Cerebellar cortex (tissue), 1 donor: ENCODE data around the gene PADI4.

Source experiments
- DNase-seq: peaks from one replicate; pipeline ENCODE4 v3.0.0-alpha.2; 2015; ENCODE audit warnings: low spot score

Gene PADI4

GRCh38 chr1:17307946-17308345 is at the start of gene PADI4:
PADI4 (plus strand) TSS chr1:17308197; CDS start chr1:17308223, 26 bp downstream.
- no peak for DNase-seq

GRCh38 chr1:17258758-17259130 is 49.3 kb upstream of the PADI4 start:
- no peak for DNase-seq

- DNase-seq, result no peak
These were observed 48.6 kb upstream of the PADI4 start for GRCh38 chr1:17259233-17259873.

- no peak for DNase-seq
These were observed 47.7 kb upstream of the PADI4 start for GRCh38 chr1:17260264-17260663.

- DNase-seq, result no peak
These were observed 47.3 kb upstream of the PADI4 start for GRCh38 chr1:17260738-17261137.

- DNase-seq, result no peak
These were observed 44.1 kb upstream of the PADI4 start for GRCh38 chr1:17263936-17264335.

GRCh38 chr1:17264470-17264869 is 43.5 kb upstream of the PADI4 start:
- no peak for DNase-seq

GRCh38 chr1:17265162-17265561 is 42.8 kb upstream of the PADI4 start:
- no peak for DNase-seq

- no peak for DNase-seq
These were observed 42.0 kb upstream of the PADI4 start for GRCh38 chr1:17265950-17266349.

GRCh38 chr1:17270891-17271765 is 36.9 kb upstream of the PADI4 start:
- no peak for DNase-seq

- DNase-seq, result no peak
These were observed 35.9 kb upstream of the PADI4 start for GRCh38 chr1:17272066-17272465.

- DNase-seq, result no peak
These were observed 35.4 kb upstream of the PADI4 start for GRCh38 chr1:17272646-17273045.

- DNase-seq, result no peak
These were observed 34.9 kb upstream of the PADI4 start for GRCh38 chr1:17273096-17273495.

GRCh38 chr1:17274186-17275170 is 33.5 kb upstream of the PADI4 start:
- peak; percentile 11 for DNase-seq

- DNase-seq, result no peak
These were observed 31.4 kb upstream of the PADI4 start for GRCh38 chr1:17276568-17276967.

- no peak for DNase-seq
These were observed 30.4 kb upstream of the PADI4 start for GRCh38 chr1:17277511-17278159.

GRCh38 chr1:17278996-17279830 is 28.8 kb upstream of the PADI4 start:
- no peak for DNase-seq

- DNase-seq, result no peak
These were observed 27.6 kb upstream of the PADI4 start for GRCh38 chr1:17280436-17280835.

- DNase-seq, result no peak
These were observed 27.1 kb upstream of the PADI4 start for GRCh38 chr1:17280894-17281293.

GRCh38 chr1:17281775-17282181 is 26.2 kb upstream of the PADI4 start:
- no peak for DNase-seq

GRCh38 chr1:17282836-17283235 is 25.2 kb upstream of the PADI4 start:
- no peak for DNase-seq
